A673 (cell line): ENCODE measurements around the gene CAPZB. TPM values are rescaled to one million over a fixed set of nuclear protein-coding genes. Genes with fewer than 3 reads are reported as not detected.

Source experiments
- BruUV-seq: library from RNA; stranded (reverse); fragments of 400-500 nt; replicated peaks from 2 replicates; lab custom pipeline; 2021; lab: Mats Ljungman, UMichigan
- CTCF ChIA-PET: fragments of 300-600 bp; sonication (Branson Sonifier 250); formaldehyde crosslinking; loops from one replicate; lab custom pipeline; 2022; ENCODE audit warnings: antibody characterized with exemption; lab: Charles Lee
- POLR2A ChIA-PET: fragments of 300-600 bp; sonication (Branson Sonifier 250); formaldehyde crosslinking; loops from one replicate; lab custom pipeline; 2022; ENCODE audit warnings: antibody characterized with exemption; ENCODE audit not compliant: low non-redundant PET; lab: Charles Lee
- DNase-seq: peaks from one replicate; pipeline ENCODE4 v3.0.0-alpha.2; 2015; ENCODE audit warnings: low spot score
- H3K27ac ChIP-seq: fragments of 200-600 bp; sonication (generic); 2 replicates; pipeline ENCODE4 v1.5.1; 2016; ENCODE audit warnings: mixed run types, low read depth, mild to moderate bottlenecking, mixed read lengths, antibody characterized with exemption, low read length; ENCODE audit not compliant: poor library complexity, severe bottlenecking
- H3K27me3 ChIP-seq: fragments of 200-600 bp; sonication (generic); replicated peaks from 2 replicates; pipeline ENCODE4 v1.6.1; 2017; ENCODE audit warnings: mixed run types, low read depth, mild to moderate bottlenecking, mixed read lengths, antibody characterized with exemption, low read length; ENCODE audit not compliant: insufficient read depth, poor library complexity
- H3K36me3 ChIP-seq: fragments of 200-600 bp; sonication (generic); 2 replicates; pipeline ENCODE4 v1.6.1; 2016; ENCODE audit warnings: mixed run types, mild to moderate bottlenecking, mixed read lengths, antibody characterized with exemption, low read length; ENCODE audit not compliant: insufficient read depth, poor library complexity, severe bottlenecking
- H3K4me1 ChIP-seq: fragments of 200-600 bp; sonication (generic); 2 replicates; pipeline ENCODE4 v1.6.1; 2017; ENCODE audit warnings: mixed run types, mild to moderate bottlenecking, mixed read lengths, antibody characterized with exemption, low read length; ENCODE audit not compliant: insufficient read depth, poor library complexity, severe bottlenecking
- H3K4me3 ChIP-seq: fragments of 200-600 bp; sonication (generic); 2 replicates; pipeline ENCODE4 v1.5.1; 2016; ENCODE audit warnings: low read depth, mixed run types, mild to moderate bottlenecking, mixed read lengths, low read length; ENCODE audit not compliant: poor library complexity, severe bottlenecking
- H3K9me3 ChIP-seq: fragments of 200-600 bp; sonication (generic); 2 replicates; pipeline ENCODE4 v1.6.1; 2016; ENCODE audit warnings: mixed run types, low read depth, mild to moderate bottlenecking, mixed read lengths, antibody characterized with exemption, low read length; ENCODE audit not compliant: poor library complexity, severe bottlenecking
- CTCF ChIP-seq: fragments of 300-800, 200-600 bp; sonication (generic); conservative IDR thresholded peaks from 2 replicates; pipeline ENCODE4 v1.5.1; 2017; ENCODE audit warnings: low read depth, mild to moderate bottlenecking, antibody characterized with exemption, low read length, moderate library complexity, mixed read lengths
- EZH2 ChIP-seq: fragments of 200-600 bp; sonication (generic); IDR thresholded peaks from 2 replicates; pipeline ENCODE4 v1.6.1; 2017; ENCODE audit warnings: borderline replicate concordance, low read depth, mild to moderate bottlenecking, mixed read lengths, antibody characterized with exemption, low read length; ENCODE audit not compliant: poor library complexity, severe bottlenecking
- intact Hi-C: fragments of 100-400 bp; cut with micrococcal nuclease; formaldehyde crosslinking; loops from one replicate; pipeline ENCODE4 v1.10.0; 2022; ENCODE audit not compliant: unreplicated experiment
- total RNA-seq: library from RNA; stranded (reverse); gene quantifications from 2 replicates; pipeline ENCODE4 v1.2.3, GENCODE V29; 2021

Gene CAPZB
- total RNA-seq, 1 experiment from 2014 or later: 214 TPM

GRCh38 chr1:19404748-19405147 is 80.6 kb downstream of the CAPZB start:
- DNase-seq: no peak
- no peaks in the 10 kb centered on the region for H3K27me3 ChIP-seq
- no peaks in the 10 kb centered on the region for H3K36me3 ChIP-seq
- intact Hi-C loops: no loop called here
- CTCF ChIA-PET: interaction anchor here (0.5 kb wide), 1 partner anchor 26 kb away, joined by 4 read pairs; no protein-coding TSS in a partner anchor
- H3K4me1 ChIP-seq: no peaks in the 10 kb centered on the region
- TF ChIP-seq CTCF (no peak), EZH2 (no peak)
- no peak overlapping the region for H3K27ac ChIP-seq
- BruUV-seq: no TSS peak
- no peaks in the 10 kb centered on the region for H3K9me3 ChIP-seq
- POLR2A ChIA-PET: no interaction called here
- H3K4me3 ChIP-seq: no peak overlapping the region

- BruUV-seq: no TSS peak
- no peak for DNase-seq
- intact Hi-C loops: no loop called here
- Histone ChIP-seq H3K4me1 (no peaks in the 10 kb centered on the region), H3K27me3 (no peaks in the 10 kb centered on the region), H3K27ac (no peak overlapping the region), H3K4me3 (no peak overlapping the region), H3K9me3 (no peaks in the 10 kb centered on the region), H3K36me3 (no peaks in the 10 kb centered on the region)
- CTCF ChIA-PET: no interaction called here
- no peak for TF ChIP-seq CTCF
- no peak for TF ChIP-seq EZH2
- POLR2A ChIA-PET: no interaction called here
These were observed 82.1 kb downstream of the CAPZB start for GRCh38 chr1:19403256-19403655.

GRCh38 chr1:19402031-19402813 is 83.1 kb downstream of the CAPZB start:
- H3K27ac ChIP-seq: no peak overlapping the region
- no peaks in the 10 kb centered on the region for H3K36me3 ChIP-seq
- H3K4me3 ChIP-seq: no peak overlapping the region
- ChIA-PET CTCF (no interaction called here), POLR2A (no interaction called here)
- H3K9me3 ChIP-seq: no peaks in the 10 kb centered on the region
- no TSS peak for BruUV-seq
- TF ChIP-seq EZH2: no peak
- no peak for TF ChIP-seq CTCF
- intact Hi-C loops: no loop called here
- H3K27me3 ChIP-seq: no peaks in the 10 kb centered on the region
- no peaks in the 10 kb centered on the region for H3K4me1 ChIP-seq
- no peak for DNase-seq
